SK-N-MC (cell line): Measurements from ENCODE around the gene LRBA.
"Not testable (repeated sequence)": the region's sequence is repeated elsewhere in the genome, so short reads cannot be mapped to it uniquely, and the experiment has no call there.

Experiments
- EZH2 ChIP-seq: fragments of 200-600 bp; sonication (generic); IDR thresholded peaks from one replicate; pipeline ENCODE4 v1.6.1; 2017; ENCODE audit warnings: antibody characterized with exemption
- FOXP2 ChIP-seq: optimal IDR thresholded peaks from 2 replicates; pipeline ENCODE3; 2011; ENCODE audit warnings: mild to moderate bottlenecking, moderate library complexity; ENCODE audit not compliant: insufficient read depth; ENCODE audit errors: extremely low read length, control extremely low read depth
- POLR2AphosphoS5 ChIP-seq: IDR thresholded peaks from 2 replicates; pipeline ENCODE4 v1.6.1; 2012; ENCODE audit warnings: mild to moderate bottlenecking, low read depth, low read length, borderline replicate concordance

- not testable (repeated sequence) for TF ChIP-seq POLR2AphosphoS5, EZH2, FOXP2
Measured at GRCh38 chr4:150386415-150386814, 628.7 kb downstream of the LRBA start.
